DMS114 treated with DMSO at 0.1 percent for 48 hours (cell line): ENCODE results near the gene ABCA13.

ENCODE experiments used
- DNase-seq: peaks from one replicate; lab custom pipeline; 2025; ENCODE audit not compliant: unreplicated experiment; lab: John Stamatoyannopoulos, UW

The ABCA13 gene

GRCh38 chr7:48225101-48225500, 53.8 kb downstream of the ABCA13 start:
- DNase-seq: no peak

GRCh38 chr7:48237354-48237753, 66.1 kb downstream of the ABCA13 start:
- DNase-seq: no peak

GRCh38 chr7:48242846-48243245, 71.6 kb downstream of the ABCA13 start:
- DNase-seq: no peak

GRCh38 chr7:48244864-48245271, 73.6 kb downstream of the ABCA13 start:
- DNase-seq: no peak

- DNase-seq: no peak
These were observed 74.7 kb downstream of the ABCA13 start for GRCh38 chr7:48245751-48246472.

GRCh38 chr7:48249166-48249565, 77.9 kb downstream of the ABCA13 start:
- no peak for DNase-seq

GRCh38 chr7:48250441-48250951, 79.2 kb downstream of the ABCA13 start:
- DNase-seq: no peak

- DNase-seq: no peak
These were observed 80.5 kb downstream of the ABCA13 start for GRCh38 chr7:48251766-48252165.

- DNase-seq: no peak
These were observed 81.7 kb downstream of the ABCA13 start for GRCh38 chr7:48252995-48253394.

GRCh38 chr7:48255046-48255445, 83.8 kb downstream of the ABCA13 start:
- DNase-seq: no peak

- DNase-seq: no peak
These were observed 88.4 kb downstream of the ABCA13 start for GRCh38 chr7:48259463-48260280.

GRCh38 chr7:48261696-48262095, 90.4 kb downstream of the ABCA13 start:
- no peak for DNase-seq

GRCh38 chr7:48262606-48263310, 91.5 kb downstream of the ABCA13 start:
- no peak for DNase-seq

GRCh38 chr7:48263311-48263650, 92.0 kb downstream of the ABCA13 start:
- DNase-seq: no peak

GRCh38 chr7:48269066-48269465, 97.8 kb downstream of the ABCA13 start:
- DNase-seq: no peak

- DNase-seq: no peak
These were observed 103.4 kb downstream of the ABCA13 start for GRCh38 chr7:48274662-48275061.

- DNase-seq: no peak
These were observed 108.2 kb downstream of the ABCA13 start for GRCh38 chr7:48279420-48279819.

- no peak for DNase-seq
These were observed 108.8 kb downstream of the ABCA13 start for GRCh38 chr7:48280100-48280499.

- no peak for DNase-seq
These were observed 114.1 kb downstream of the ABCA13 start for GRCh38 chr7:48285373-48285772.

- no peak for DNase-seq
These were observed 115.6 kb downstream of the ABCA13 start for GRCh38 chr7:48286836-48287235.

GRCh38 chr7:48289656-48290055, 118.4 kb downstream of the ABCA13 start:
- no peak for DNase-seq

- no peak for DNase-seq
These were observed 121.7 kb downstream of the ABCA13 start for GRCh38 chr7:48292949-48293348.
